ENCODE data around the gene DBNL. TPM values are rescaled to one million over a fixed set of nuclear protein-coding genes. Genes with fewer than 3 reads are reported as not detected.

DBNL gene
- polyA plus RNA-seq, 1 donor from 2014 or later = 124 TPM

DNA sequence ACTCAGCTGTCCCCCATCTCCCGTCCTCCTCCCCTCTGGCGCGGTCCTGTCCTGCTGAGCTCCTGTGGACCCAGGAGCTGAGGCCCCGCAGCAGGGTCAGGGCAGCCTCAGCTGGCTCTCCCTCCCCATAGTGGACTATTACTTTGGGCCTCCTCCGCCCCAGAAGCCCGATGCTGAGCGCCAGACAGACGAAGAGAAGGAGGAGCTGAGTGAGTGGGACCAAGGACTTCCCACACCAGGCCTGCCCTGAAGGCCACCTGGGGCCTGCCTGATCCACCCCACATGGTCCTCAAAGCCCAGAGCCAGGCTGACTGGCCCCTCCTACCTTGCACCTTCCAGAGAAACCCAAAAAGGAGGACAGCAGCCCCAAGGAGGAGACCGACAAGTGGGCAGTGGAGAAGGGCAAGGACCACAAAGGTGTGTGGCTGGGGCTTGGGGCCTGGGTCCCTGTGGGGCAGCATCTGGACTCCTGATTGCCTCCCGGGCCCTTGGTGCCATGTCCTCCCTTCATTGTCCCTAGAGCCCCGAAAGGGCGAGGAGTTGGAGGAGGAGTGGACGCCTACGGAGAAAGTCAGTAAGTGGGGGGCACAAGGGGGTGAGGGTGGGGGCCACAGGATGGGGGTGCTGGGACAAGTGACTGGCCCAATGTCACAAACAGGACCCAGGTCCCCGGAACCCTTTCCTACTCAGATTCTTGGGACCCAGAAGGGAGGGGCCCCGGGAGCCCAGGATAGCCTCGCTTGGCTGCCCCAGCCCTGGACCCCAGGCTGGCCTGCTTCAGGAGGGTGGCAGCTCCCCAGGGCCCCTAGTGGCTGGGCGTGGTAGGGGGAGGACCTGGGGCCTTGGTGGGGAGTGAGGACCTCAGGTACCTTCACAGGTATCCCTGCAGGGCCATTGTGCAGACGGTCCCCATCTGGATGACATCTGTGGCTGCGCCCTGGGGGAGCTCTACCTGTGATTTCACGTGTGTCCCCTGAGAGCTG lies 64.6 kb downstream of the DBNL start:
- Histone ChIP-seq H3K36me3 (ENCODE audit: insufficient read depth, low read length) (no peaks in the 10 kb centered on the region), H3K9me2 (ENCODE audit: insufficient read depth, low read length) (no peaks in the 10 kb centered on the region), H3K4me3 (ENCODE audit: low read length) (no peak overlapping the region), H3K4me2 (ENCODE audit: low read length) (no peak overlapping the region), H3K27me3 (ENCODE audit: insufficient read depth, low read depth, low read length) (peaks cover 11% of the 10 kb centered on the region), H3F3A (ENCODE audit: insufficient read depth, low read length, poor library complexity, severe bottlenecking) (no peaks in the 10 kb centered on the region), H3K27ac (ENCODE audit: low read length) (no peak overlapping the region), H3K79me2 (replicated peaks; ENCODE audit: insufficient read depth, low read length) (no peaks in the 10 kb centered on the region), H4K20me1 (ENCODE audit: insufficient read depth) (no peaks in the 10 kb centered on the region), H2AFZ (ENCODE audit: low read depth, low read length) (no peak overlapping the region), H3K9ac (ENCODE audit: low read length) (no peak overlapping the region), H3K9me3 (ENCODE audit: low read length) (no peaks in the 10 kb centered on the region)
- TF ChIP-seq RAD21 (conservative IDR thresholded peaks at IDR 0.05) (no peak), TAF1 (IDR thresholded peaks at IDR 0.05; ENCODE audit: low read depth) (no peak), SMC3 (conservative IDR thresholded peaks at IDR 0.05; ENCODE audit: poor library complexity) (no peak), MXI1 (conservative IDR thresholded peaks at IDR 0.05; ENCODE audit: poor library complexity, severe bottlenecking) (no peak), EP300 (conservative IDR thresholded peaks at IDR 0.05; ENCODE audit: poor library complexity, severe bottlenecking) (no peak), EZH2 (IDR thresholded peaks at IDR 0.05; ENCODE audit: borderline replicate concordance, insufficient read depth, low read length, poor library complexity, severe bottlenecking) (no peak), POLR2AphosphoS5 (IDR thresholded peaks at IDR 0.05) (no peak)
- TF ChIP-seq, protein P1, sequence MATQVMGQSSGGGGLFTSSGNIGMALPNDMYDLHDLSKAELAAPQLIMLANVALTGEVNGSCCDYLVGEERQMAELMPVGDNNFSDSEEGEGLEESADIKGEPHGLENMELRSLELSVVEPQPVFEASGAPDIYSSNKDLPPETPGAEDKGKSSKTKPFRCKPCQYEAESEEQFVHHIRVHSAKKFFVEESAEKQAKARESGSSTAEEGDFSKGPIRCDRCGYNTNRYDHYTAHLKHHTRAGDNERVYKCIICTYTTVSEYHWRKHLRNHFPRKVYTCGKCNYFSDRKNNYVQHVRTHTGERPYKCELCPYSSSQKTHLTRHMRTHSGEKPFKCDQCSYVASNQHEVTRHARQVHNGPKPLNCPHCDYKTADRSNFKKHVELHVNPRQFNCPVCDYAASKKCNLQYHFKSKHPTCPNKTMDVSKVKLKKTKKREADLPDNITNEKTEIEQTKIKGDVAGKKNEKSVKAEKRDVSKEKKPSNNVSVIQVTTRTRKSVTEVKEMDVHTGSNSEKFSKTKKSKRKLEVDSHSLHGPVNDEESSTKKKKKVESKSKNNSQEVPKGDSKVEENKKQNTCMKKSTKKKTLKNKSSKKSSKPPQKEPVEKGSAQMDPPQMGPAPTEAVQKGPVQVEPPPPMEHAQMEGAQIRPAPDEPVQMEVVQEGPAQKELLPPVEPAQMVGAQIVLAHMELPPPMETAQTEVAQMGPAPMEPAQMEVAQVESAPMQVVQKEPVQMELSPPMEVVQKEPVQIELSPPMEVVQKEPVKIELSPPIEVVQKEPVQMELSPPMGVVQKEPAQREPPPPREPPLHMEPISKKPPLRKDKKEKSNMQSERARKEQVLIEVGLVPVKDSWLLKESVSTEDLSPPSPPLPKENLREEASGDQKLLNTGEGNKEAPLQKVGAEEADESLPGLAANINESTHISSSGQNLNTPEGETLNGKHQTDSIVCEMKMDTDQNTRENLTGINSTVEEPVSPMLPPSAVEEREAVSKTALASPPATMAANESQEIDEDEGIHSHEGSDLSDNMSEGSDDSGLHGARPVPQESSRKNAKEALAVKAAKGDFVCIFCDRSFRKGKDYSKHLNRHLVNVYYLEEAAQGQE (IDR thresholded peaks at IDR 0.05; ENCODE audit: borderline replicate concordance) = no peak
- TF ChIP-seq, protein P2, sequence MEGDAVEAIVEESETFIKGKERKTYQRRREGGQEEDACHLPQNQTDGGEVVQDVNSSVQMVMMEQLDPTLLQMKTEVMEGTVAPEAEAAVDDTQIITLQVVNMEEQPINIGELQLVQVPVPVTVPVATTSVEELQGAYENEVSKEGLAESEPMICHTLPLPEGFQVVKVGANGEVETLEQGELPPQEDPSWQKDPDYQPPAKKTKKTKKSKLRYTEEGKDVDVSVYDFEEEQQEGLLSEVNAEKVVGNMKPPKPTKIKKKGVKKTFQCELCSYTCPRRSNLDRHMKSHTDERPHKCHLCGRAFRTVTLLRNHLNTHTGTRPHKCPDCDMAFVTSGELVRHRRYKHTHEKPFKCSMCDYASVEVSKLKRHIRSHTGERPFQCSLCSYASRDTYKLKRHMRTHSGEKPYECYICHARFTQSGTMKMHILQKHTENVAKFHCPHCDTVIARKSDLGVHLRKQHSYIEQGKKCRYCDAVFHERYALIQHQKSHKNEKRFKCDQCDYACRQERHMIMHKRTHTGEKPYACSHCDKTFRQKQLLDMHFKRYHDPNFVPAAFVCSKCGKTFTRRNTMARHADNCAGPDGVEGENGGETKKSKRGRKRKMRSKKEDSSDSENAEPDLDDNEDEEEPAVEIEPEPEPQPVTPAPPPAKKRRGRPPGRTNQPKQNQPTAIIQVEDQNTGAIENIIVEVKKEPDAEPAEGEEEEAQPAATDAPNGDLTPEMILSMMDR (IDR thresholded peaks at IDR 0.05; ENCODE audit: poor library complexity, severe bottlenecking) = no peak

DNA sequence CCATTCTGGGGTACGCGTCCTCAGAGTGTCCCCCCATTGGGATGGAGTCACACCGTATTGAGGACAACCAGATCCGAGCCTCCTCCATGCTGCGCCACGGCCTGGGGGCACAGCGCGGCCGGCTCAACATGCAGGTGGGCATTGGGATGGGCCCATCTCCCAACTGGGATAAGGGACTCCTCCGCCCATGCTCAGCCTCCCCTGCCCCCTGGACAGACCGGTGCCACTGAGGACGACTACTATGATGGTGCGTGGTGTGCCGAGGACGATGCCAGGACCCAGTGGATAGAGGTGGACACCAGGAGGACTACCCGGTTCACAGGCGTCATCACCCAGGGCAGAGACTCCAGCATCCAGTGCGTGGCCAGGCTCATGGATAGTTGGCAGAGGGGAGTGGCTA lies 65.5 kb downstream of the DBNL start:
- peaks cover 2% of the 10 kb centered on the region for H3K27me3 ChIP-seq (ENCODE audit: insufficient read depth, low read depth, low read length)
- no peak overlapping the region for H3K9ac ChIP-seq (ENCODE audit: low read length)

More for the DNA sequence above, 65.5 kb downstream of the DBNL start:
- Histone ChIP-seq H3K4me3 (ENCODE audit: low read length) (no peak overlapping the region), H4K20me1 (ENCODE audit: insufficient read depth) (no peaks in the 10 kb centered on the region), H3F3A (ENCODE audit: insufficient read depth, low read length, poor library complexity, severe bottlenecking) (no peaks in the 10 kb centered on the region), H3K79me2 (replicated peaks; ENCODE audit: insufficient read depth, low read length) (no peaks in the 10 kb centered on the region), H3K4me2 (ENCODE audit: low read length) (no peak overlapping the region), H3K9me2 (ENCODE audit: insufficient read depth, low read length) (no peaks in the 10 kb centered on the region), H3K36me3 (ENCODE audit: insufficient read depth, low read length) (no peaks in the 10 kb centered on the region), H3K9me3 (ENCODE audit: low read length) (no peaks in the 10 kb centered on the region), H3K27ac (ENCODE audit: low read length) (no peak overlapping the region), H2AFZ (ENCODE audit: low read depth, low read length) (no peak overlapping the region)
- TF ChIP-seq MXI1 (conservative IDR thresholded peaks at IDR 0.05; ENCODE audit: poor library complexity, severe bottlenecking) = no peak
- no peak for TF ChIP-seq SMC3 (conservative IDR thresholded peaks at IDR 0.05; ENCODE audit: poor library complexity)
- no peak for TF ChIP-seq POLR2AphosphoS5 (IDR thresholded peaks at IDR 0.05)
- TF ChIP-seq, protein P2 (IDR thresholded peaks at IDR 0.05; ENCODE audit: poor library complexity, severe bottlenecking) = no peak
- TF ChIP-seq EP300 (conservative IDR thresholded peaks at IDR 0.05; ENCODE audit: poor library complexity, severe bottlenecking) = no peak
- TF ChIP-seq, protein P1 (IDR thresholded peaks at IDR 0.05; ENCODE audit: borderline replicate concordance) = no peak
- TF ChIP-seq EZH2 (IDR thresholded peaks at IDR 0.05; ENCODE audit: borderline replicate concordance, insufficient read depth, low read length, poor library complexity, severe bottlenecking) = no peak
- TF ChIP-seq RAD21 (conservative IDR thresholded peaks at IDR 0.05) = no peak
- no peak for TF ChIP-seq TAF1 (IDR thresholded peaks at IDR 0.05; ENCODE audit: low read depth)

All from neural cell (in vitro differentiated cells).